K562 (cell line): ENCODE results near the gene NIN. TPM values are rescaled to one million over a fixed set of nuclear protein-coding genes. Genes with fewer than 3 reads are reported as not detected.

ENCODE experiments used
- ATAC-seq: fragments of 200-7000 bp; cut with Tn5 transposase; 3 replicates; pipeline ENCODE4 v1.9.1; 2020; ENCODE audit warnings: moderate library complexity
- BruUV-seq: library from RNA; stranded (reverse); fragments of 400-500 nt; replicated peaks from 2 replicates; lab custom pipeline; 2021; lab: Mats Ljungman, UMichigan
- CTCF ChIA-PET: fragments of 300-600 bp; formaldehyde crosslinking; extraction: SDS; loops from one replicate; lab custom pipeline; 2021; ENCODE audit warnings: low intra/inter-chr PET ratio; lab: Yijun Ruan, JAX
- POLR2A ChIA-PET: fragments of 300-600, 350-650 bp; sonication (Branson Sonifier 250); formaldehyde crosslinking; extraction: SDS; loops from one replicate; lab custom pipeline; 2021; ENCODE audit warnings: antibody characterized with exemption, inconsistent platforms; lab: Yijun Ruan, JAX
- DNase-seq, 4 experiments: peaks; one replicate each; pipeline versions ENCODE4 v3.0.0 to v3.0.0-alpha.2; 2011 to 2018; ENCODE audit warnings: low spot score in 3 of 4, mixed read lengths in 3 of 4; ENCODE audit errors: extremely low read depth in 1 of 4
- FAIRE-seq: peaks from 2 replicates; lab custom pipeline; 2011; peaks lifted over from hg19 to GRCh38; lab: Jason Lieb, UNC
- H2AFZ ChIP-seq: 2 replicates; pipeline ENCODE4 v1.6.0; 2011; ENCODE audit warnings: low read depth, low read length, control low read depth, inconsistent platforms
- H3K27ac ChIP-seq: fragments of 200-600 bp; 3 replicates; pipeline ENCODE4 v1.8.0; 2011; ENCODE audit warnings: low read depth, mild to moderate bottlenecking, control low read depth, inconsistent platforms, low read length, moderate library complexity, mixed read lengths; ENCODE audit errors: extremely low read depth
- H3K27me3 ChIP-seq, 2 experiments: fragments of 300-600 bp in 1 of 2; 2 replicates in 1 of 2; 3 replicates in 1 of 2; pipeline versions ENCODE4 v1.6.0 to v1.8.0; 2011; ENCODE audit warnings: inconsistent platforms in 2 of 2, low read length in 2 of 2, mild to moderate bottlenecking in 1 of 2, mixed read lengths in 1 of 2, moderate library complexity in 1 of 2; ENCODE audit not compliant: control insufficient read depth in 2 of 2, insufficient read depth in 2 of 2
- H3K36me3 ChIP-seq: fragments of 300-600 bp; 3 replicates; pipeline ENCODE4 v1.8.0; 2011; ENCODE audit warnings: mild to moderate bottlenecking, low read length, inconsistent platforms; ENCODE audit not compliant: control insufficient read depth, insufficient read depth
- H3K4me1 ChIP-seq, 2 experiments: fragments of 200-600 bp in 1 of 2; replicated peaks in 1 of 2; 2 replicates in 1 of 2; 3 replicates in 1 of 2; pipeline versions ENCODE4 v1.5.1 to v1.8.0; 2011; ENCODE audit warnings: inconsistent platforms in 2 of 2, low read length in 2 of 2, mild to moderate bottlenecking in 1 of 2, mixed read lengths in 1 of 2, moderate library complexity in 1 of 2; ENCODE audit not compliant: control insufficient read depth in 2 of 2, insufficient read depth in 2 of 2
- H3K4me2 ChIP-seq: 2 replicates; pipeline ENCODE4 v1.6.1; 2011; ENCODE audit warnings: low read length, control low read depth, inconsistent platforms, mixed read lengths; ENCODE audit not compliant: insufficient read depth
- H3K4me3 ChIP-seq: fragments of 200-600 bp; sonication (generic), shearing (Covaris generic); 2 replicates; pipeline ENCODE4 v1.5.1; 2016; ENCODE audit warnings: control low read depth, inconsistent platforms
- H3K79me2 ChIP-seq: fragments of 200-600 bp; 3 replicates; pipeline ENCODE4 v1.8.0; 2011; ENCODE audit warnings: low read length, inconsistent platforms; ENCODE audit not compliant: control insufficient read depth, insufficient read depth
- H3K9ac ChIP-seq, 2 experiments: 2 replicates each; pipeline versions ENCODE4 v1.6.0 to v1.6.1; 2011; ENCODE audit warnings: low read depth in 2 of 2, low read length in 2 of 2, control low read depth in 1 of 2, inconsistent platforms in 1 of 2, mild to moderate bottlenecking in 1 of 2, mixed read lengths in 1 of 2; ENCODE audit not compliant: insufficient read depth in 1 of 2
- H3K9me1 ChIP-seq: one replicate; pipeline ENCODE4 v1.6.0; 2011; ENCODE audit warnings: inconsistent platforms, mild to moderate bottlenecking, low read length, moderate library complexity; ENCODE audit not compliant: control insufficient read depth, insufficient read depth
- H3K9me3 ChIP-seq: replicated peaks from 2 replicates; pipeline ENCODE4 v1.5.1; 2011; ENCODE audit warnings: low read depth, low read length, inconsistent platforms; ENCODE audit not compliant: control insufficient read depth, insufficient read depth
- H4K20me1 ChIP-seq: replicated peaks from 2 replicates; pipeline ENCODE4 v1.6.1; 2011; ENCODE audit warnings: low read length, inconsistent platforms, mixed read lengths; ENCODE audit not compliant: control insufficient read depth, insufficient read depth
- FOXA3 ChIP-seq, 2 experiments: fragments of 450-650 bp in 1 of 2; sonication (generic) in 1 of 2; formaldehyde crosslinking; IDR thresholded peaks in 1 of 2; conservative IDR thresholded peaks in 1 of 2; 2 replicates each; pipeline versions ENCODE4 v1.4.0 to v1.8.0; 2020 to 2022; ENCODE audit warnings: mild to moderate bottlenecking in 2 of 2, missing genetic modification reagents in 1 of 2
- NR0B1 ChIP-seq: fragments of 450-650 bp; IDR thresholded peaks from one replicate; pipeline ENCODE4 v1.6.1; 2018; ENCODE audit warnings: mild to moderate bottlenecking, moderate library complexity; ENCODE audit not compliant: partially characterized antibody
- RAD51 ChIP-seq: fragments of 450-650 bp; IDR thresholded peaks from 2 replicates; pipeline ENCODE4 v1.7.1; 2016; ENCODE audit warnings: low read depth, mild to moderate bottlenecking, borderline replicate concordance
- USF2 ChIP-seq: sonication (generic); formaldehyde crosslinking; IDR thresholded peaks from 2 replicates; pipeline ENCODE4 v1.5.0; 2020; ENCODE audit warnings: missing genetic modification reagents
- ZBTB8A ChIP-seq: fragments of 450-650 bp; IDR thresholded peaks from 2 replicates; pipeline ENCODE4 v1.6.1; 2018; ENCODE audit warnings: mild to moderate bottlenecking, moderate library complexity; ENCODE audit not compliant: partially characterized antibody
- ZEB2 ChIP-seq: fragments of 450-650 bp; IDR thresholded peaks from 2 replicates; pipeline ENCODE4 v1.6.1; 2016
- WGBS: fragments of 100-300 bp; shearing (Covaris generic); methylation state at CpG from one replicate; pipeline ENCODE4 v1.1.6; 2016; ENCODE audit warnings: low coverage, mixed read lengths; ENCODE audit not compliant: insufficient coverage; ENCODE audit errors: missing lambda C conversion rate; 5-methylcytosine and 5-hydroxymethylcytosine counted together
- in situ Hi-C: fragments of 300-500 bp; cut with MboI; formaldehyde crosslinking; loops from 4 replicates; pipeline ENCODE4 v1.15.0; 2018; ENCODE audit warnings: inconsistent platforms, mixed read lengths
- intact Hi-C: fragments of 100-400 bp; cut with micrococcal nuclease; formaldehyde crosslinking; loops from 2 replicates; pipeline ENCODE4 v1.14.2; 2022
- polyA plus RNA-seq, 8 experiments: library from polyadenylated mRNA; depleted of rRNA in 4 of 8; stranded (reverse) in 5 of 8; unstranded in 3 of 8; fragments of >200 nt; fragmentation: Nextera tagmentation in 2 of 8; fragmentation: Illumina TruSeq in 1 of 8; extraction: Ambion mirVana in 2 of 8; extraction: Trizol in 1 of 8; gene quantifications; 2 replicates each; pipeline versions ENCODE4 v1.2.1 to v1.2.3, GENCODE V29; 2011 to 2014; ENCODE audit warnings: inconsistent platforms in 1 of 8, missing spikeins in 1 of 8
- total RNA-seq, 7 experiments: library from RNA; depleted of rRNA in 6 of 7; stranded (reverse); fragments of >200 nt in 6 of 7; fragmentation: Illumina TruSeq in 2 of 7; extraction: Trizol in 2 of 7; gene quantifications; 2 replicates each; pipeline versions ENCODE4 v1.2.1 to v1.2.3, GENCODE V29; 2011 to 2021; ENCODE audit warnings: low replicate concordance in 1 of 7
- TF ChIP-seq, protein P1 (sequence below): IDR thresholded peaks from 2 replicates; pipeline ENCODE4 v1.6.1; 2014; ENCODE audit warnings: antibody characterized with exemption
- TF ChIP-seq, protein P2 (sequence below): sonication (generic); formaldehyde crosslinking; IDR thresholded peaks from 2 replicates; pipeline ENCODE4 v1.9.0; 2022; ENCODE audit warnings: mild to moderate bottlenecking, missing genetic modification reagents

Gene NIN
- total and polyA plus RNA-seq, 9 of the 15 experiments (the other 6 are each of a cell fraction or from before 2014, with no cell fraction given): 0.84 to 8.4 (median 5.0) TPM

DNA sequence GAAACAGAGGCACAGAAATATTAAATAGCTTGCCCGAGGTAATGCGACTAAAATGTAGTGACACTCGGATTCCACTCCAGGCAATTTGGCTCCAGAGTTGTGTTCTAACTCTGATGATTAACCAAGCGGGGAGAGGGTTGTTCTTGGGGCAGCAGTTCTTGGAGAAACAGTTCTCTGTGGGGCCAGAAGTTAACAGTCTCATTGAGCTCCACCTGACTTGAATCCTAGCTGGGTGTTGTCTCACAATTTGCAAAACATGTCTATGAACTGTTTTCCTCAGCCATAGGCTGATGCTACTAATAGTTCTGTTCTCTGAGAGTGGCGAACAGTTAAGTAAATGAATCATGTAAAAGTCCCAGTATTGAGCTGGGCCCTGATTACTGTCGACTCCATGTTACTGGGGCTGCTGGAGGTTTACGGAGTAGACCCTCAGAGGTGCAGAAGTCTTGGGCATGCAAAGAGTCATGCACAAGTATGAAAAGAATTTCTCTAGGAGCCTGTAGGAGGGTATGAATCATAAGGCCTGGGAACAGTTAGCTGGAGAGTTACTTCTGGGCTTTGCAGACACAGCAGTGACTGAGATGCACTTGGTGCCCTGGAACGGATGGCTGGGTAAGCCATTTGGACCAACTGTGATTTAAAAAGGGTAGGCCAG is 15.4 kb upstream of the NIN start (continued):
- TF ChIP-seq, protein P1, sequence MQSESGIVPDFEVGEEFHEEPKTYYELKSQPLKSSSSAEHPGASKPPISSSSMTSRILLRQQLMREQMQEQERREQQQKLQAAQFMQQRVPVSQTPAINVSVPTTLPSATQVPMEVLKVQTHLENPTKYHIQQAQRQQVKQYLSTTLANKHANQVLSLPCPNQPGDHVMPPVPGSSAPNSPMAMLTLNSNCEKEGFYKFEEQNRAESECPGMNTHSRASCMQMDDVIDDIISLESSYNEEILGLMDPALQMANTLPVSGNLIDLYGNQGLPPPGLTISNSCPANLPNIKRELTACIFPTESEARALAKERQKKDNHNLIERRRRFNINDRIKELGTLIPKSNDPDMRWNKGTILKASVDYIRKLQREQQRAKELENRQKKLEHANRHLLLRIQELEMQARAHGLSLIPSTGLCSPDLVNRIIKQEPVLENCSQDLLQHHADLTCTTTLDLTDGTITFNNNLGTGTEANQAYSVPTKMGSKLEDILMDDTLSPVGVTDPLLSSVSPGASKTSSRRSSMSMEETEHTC: no peak
- TF ChIP-seq ZBTB8A: no peak
- TF ChIP-seq ZEB2: no peak

DNA sequence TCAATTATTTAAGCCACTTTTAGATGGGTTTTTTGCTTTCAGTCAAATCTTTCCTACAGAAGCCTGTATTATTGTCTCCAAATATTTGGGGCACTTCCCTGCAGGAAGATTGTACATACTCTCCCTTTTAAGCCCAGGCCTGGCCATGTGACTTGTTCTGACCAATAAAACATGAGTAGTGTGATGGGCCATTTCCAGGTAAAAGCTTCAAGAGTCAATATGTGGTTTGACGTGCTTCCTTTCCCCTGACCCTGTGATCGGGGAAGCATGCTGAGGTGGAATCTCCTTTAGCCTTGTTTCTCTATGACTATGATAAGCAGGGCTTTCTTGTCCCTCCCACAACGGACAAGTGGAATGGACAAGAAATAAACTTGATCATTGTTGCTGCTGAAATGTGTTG is 14.2 kb upstream of the NIN start:
- in situ Hi-C loops (no loop called here), intact Hi-C loops (no loop called here)
- Histone ChIP-seq H3K9me3 (no peaks in the 10 kb centered on the region), H3K79me2 (no peaks in the 10 kb centered on the region), H3K4me3 (no peak overlapping the region), H3K4me1 (no peaks in the 10 kb centered on the region; a peak in 1 of 5 replicates), H3K27ac (no peak overlapping the region), H2AFZ (0 out of 2 replicates have a peak overlapping the region, but pooled peaks have one; percentile 14), H3K27me3 (peaks cover 0 to 6% of the 10 kb centered on the region in 2 experiments; a peak in 1 of 5 replicates), H3K9ac (no peak overlapping the region), H3K9me1 (no peaks in the 10 kb centered on the region), H3K4me2 (no peak overlapping the region), H4K20me1 (no peaks in the 10 kb centered on the region), H3K36me3 (no peaks in the 10 kb centered on the region)
- WGBS: 0% methylated on average over 3 of the region's 3 CpGs
- TF ChIP-seq, protein P2, sequence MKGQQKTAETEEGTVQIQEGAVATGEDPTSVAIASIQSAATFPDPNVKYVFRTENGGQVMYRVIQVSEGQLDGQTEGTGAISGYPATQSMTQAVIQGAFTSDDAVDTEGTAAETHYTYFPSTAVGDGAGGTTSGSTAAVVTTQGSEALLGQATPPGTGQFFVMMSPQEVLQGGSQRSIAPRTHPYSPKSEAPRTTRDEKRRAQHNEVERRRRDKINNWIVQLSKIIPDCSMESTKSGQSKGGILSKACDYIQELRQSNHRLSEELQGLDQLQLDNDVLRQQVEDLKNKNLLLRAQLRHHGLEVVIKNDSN (CRISPR knock-in tag): peak; percentile 41
- peak in 1 of 2 experiments; percentile 53; a peak in 1 of 4 replicates for TF ChIP-seq FOXA3 (CRISPR knock-in tag; conservative IDR thresholded peaks at IDR 0.05 in 1 of 2, IDR thresholded peaks at IDR 0.05 in 1 of 2)
- peak; percentile 58; the same call in 1 of the 2 replicates for TF ChIP-seq RAD51
- no peak for TF ChIP-seq NR0B1
- TF ChIP-seq USF2: peak; percentile 50; the same call in 1 of the 2 replicates
- ATAC-seq (no peak), FAIRE-seq (no peak), DNase-seq (no peak)
- ChIA-PET POLR2A (no interaction called here), CTCF (no interaction called here)
- BruUV-seq: no TSS peak
